Measurements from ENCODE around the gene CENPS. TPM values are rescaled to one million over a fixed set of nuclear protein-coding genes. Genes with fewer than 3 reads are reported as not detected.

Gene CENPS
- total and polyA plus RNA-seq, 2 donors from 2014 or later: 21.9 to 45.1 TPM

GRCh38 chr1:10470043-10470442, 39.8 kb downstream of the CENPS start:
- TF ChIP-seq CTCF (IDR thresholded peaks at IDR 0.05; ENCODE audit: borderline replicate concordance, extremely low read depth, insufficient read depth): no peak
- DNase-seq (no peak), FAIRE-seq (no peak)
- Histone ChIP-seq H3K4me1 (ENCODE audit: control insufficient read depth in 2 of 3, insufficient read depth in 2 of 3, low read depth in 1 of 3, low read length in 3 of 3) (peaks cover 0 to 9% (median 3%) of the 10 kb centered on the region in 3 donors), H3K27ac (ENCODE audit: low read depth in 2 of 2, low read length in 2 of 2) (no peak overlapping the region), H3K4me3 (ENCODE audit: low read length in 3 of 3) (no peak overlapping the region), H3K27me3 (ENCODE audit: control insufficient read depth, insufficient read depth, low read length) (no peaks in the 10 kb centered on the region), H3K9ac (ENCODE audit: low read length in 3 of 3) (no peak overlapping the region), H3K9me3 (ENCODE audit: control insufficient read depth in 2 of 3, insufficient read depth in 1 of 3, low read length in 3 of 3) (no peaks in the 10 kb centered on the region), H3K36me3 (ENCODE audit: control insufficient read depth in 2 of 3, insufficient read depth in 3 of 3, low read length in 3 of 3) (peaks cover 2 to 18% (median 8%) of the 10 kb centered on the region in 3 donors)
- intact Hi-C loops (cut with DNase I): no loop called here

GRCh38 chr1:10471411-10472219, 41.4 kb downstream of the CENPS start:
- Histone ChIP-seq H3K4me3 (ENCODE audit: low read length in 3 of 3) (peak overlapping the region; percentile 89 to 97 (median 89)), H3K36me3 (ENCODE audit: control insufficient read depth in 2 of 3, insufficient read depth in 3 of 3, low read length in 3 of 3) (peaks cover 0 to 14% (median 8%) of the 10 kb centered on the region in 3 donors), H3K27me3 (ENCODE audit: control insufficient read depth, insufficient read depth, low read length) (no peaks in the 10 kb centered on the region), H3K27ac (ENCODE audit: low read depth in 2 of 2, low read length in 2 of 2) (peak overlapping the region; percentile 66 to 67), H3K9ac (ENCODE audit: low read length in 3 of 3) (peak overlapping the region; percentile 41 to 67 (median 62)), H3K4me1 (ENCODE audit: control insufficient read depth in 2 of 3, insufficient read depth in 2 of 3, low read depth in 1 of 3, low read length in 3 of 3) (peaks cover 0 to 21% (median 3%) of the 10 kb centered on the region in 3 donors), H3K9me3 (ENCODE audit: control insufficient read depth in 2 of 3, insufficient read depth in 1 of 3, low read length in 3 of 3) (no peaks in the 10 kb centered on the region)
- no peak for TF ChIP-seq CTCF (IDR thresholded peaks at IDR 0.05; ENCODE audit: borderline replicate concordance, extremely low read depth, insufficient read depth)
- no peak for FAIRE-seq
- DNase-seq: peak in 1 of 5 donors; percentile 44
- intact Hi-C loops (cut with DNase I): no loop called here

GRCh38 chr1:10472220-10473144, 42.2 kb downstream of the CENPS start, which contains the start of gene DFFA:
TSS of gene DFFA (minus strand) at chr1:10472529. CDS start at chr1:10472458, 71 bp downstream.
- H3K27me3 ChIP-seq (ENCODE audit: control insufficient read depth, insufficient read depth, low read length): no peaks in the 10 kb centered on the region
- no peak for TF ChIP-seq CTCF (IDR thresholded peaks at IDR 0.05; ENCODE audit: borderline replicate concordance, extremely low read depth, insufficient read depth)
- no peaks in the 10 kb centered on the region for H3K9me3 ChIP-seq (ENCODE audit: control insufficient read depth in 2 of 3, insufficient read depth in 1 of 3, low read length in 3 of 3)
- intact Hi-C loops (cut with DNase I): no loop called here
- peak within 1 kb of the TSS; percentile 89 to 97 (median 89) for H3K4me3 ChIP-seq (ENCODE audit: low read length in 3 of 3)
- H3K4me1 ChIP-seq (ENCODE audit: control insufficient read depth in 2 of 3, insufficient read depth in 2 of 3, low read depth in 1 of 3, low read length in 3 of 3): peaks cover 0 to 21% (median 3%) of the 10 kb centered on the region in 3 donors
- FAIRE-seq (no peak), DNase-seq (peak; percentile 96 to 99 (median 97))
- H3K27ac ChIP-seq (ENCODE audit: low read depth in 2 of 2, low read length in 2 of 2): peak within 1 kb of the TSS; percentile 66 to 67
- peak within 1 kb of the TSS; percentile 41 to 75 (median 67) for H3K9ac ChIP-seq (ENCODE audit: low read length in 3 of 3)
- peaks cover 0 to 14% (median 8%) of the 10 kb centered on the region in 3 donors for H3K36me3 ChIP-seq (ENCODE audit: control insufficient read depth in 2 of 3, insufficient read depth in 3 of 3, low read length in 3 of 3)

Data from kidney (tissue), 14 donors.